WTC11 (cell line): ENCODE results near the gene VAMP4.

Source experiments
- CREB1 ChIP-seq: sonication (generic); formaldehyde crosslinking; IDR thresholded peaks from 2 replicates; pipeline ENCODE4 v1.8.0; 2023; ENCODE audit warnings: mild to moderate bottlenecking, missing genetic modification reagents
- E2F4 ChIP-seq: sonication (generic); formaldehyde crosslinking; IDR thresholded peaks from 2 replicates; pipeline ENCODE4 v1.8.1; 2022; ENCODE audit warnings: low read depth, mild to moderate bottlenecking, moderate library complexity, missing genetic modification reagents, borderline replicate concordance
- ETV6 ChIP-seq: sonication (generic); formaldehyde crosslinking; IDR thresholded peaks from 2 replicates; pipeline ENCODE4 v1.8.1; 2022; ENCODE audit warnings: mild to moderate bottlenecking, missing genetic modification reagents
- KAT7 ChIP-seq: sonication (generic); formaldehyde crosslinking; IDR thresholded peaks from 2 replicates; pipeline ENCODE4 v1.8.1; 2023; ENCODE audit warnings: missing genetic modification reagents, mild to moderate bottlenecking, borderline replicate concordance
- ZNF121 ChIP-seq: sonication (generic); formaldehyde crosslinking; IDR thresholded peaks from 2 replicates; pipeline ENCODE4 v1.8.0; 2023; ENCODE audit warnings: missing genetic modification reagents
- ZNF416 ChIP-seq: fragments of 250-450 bp; sonication (Bioruptor Pico); IDR thresholded peaks from 2 replicates; pipeline ENCODE4 v1.9.0; 2021; ENCODE audit warnings: mild to moderate bottlenecking, inconsistent platforms
- TF ChIP-seq, protein P1 (sequence below): fragments of 250-450 bp; sonication (Bioruptor Pico); IDR thresholded peaks from 2 replicates; pipeline ENCODE4 v1.9.0; 2021; ENCODE audit warnings: mild to moderate bottlenecking
- TF ChIP-seq, protein P2 (sequence below): sonication (generic); formaldehyde crosslinking; IDR thresholded peaks from 2 replicates; pipeline ENCODE4 v1.8.0; 2022; ENCODE audit warnings: mild to moderate bottlenecking, missing genetic modification reagents
- TF ChIP-seq, protein P3 (sequence below): fragments of 200-600 bp; IDR thresholded peaks from 2 replicates; pipeline ENCODE4 v1.8.0; 2022; ENCODE audit warnings: antibody characterized with exemption

DNA sequence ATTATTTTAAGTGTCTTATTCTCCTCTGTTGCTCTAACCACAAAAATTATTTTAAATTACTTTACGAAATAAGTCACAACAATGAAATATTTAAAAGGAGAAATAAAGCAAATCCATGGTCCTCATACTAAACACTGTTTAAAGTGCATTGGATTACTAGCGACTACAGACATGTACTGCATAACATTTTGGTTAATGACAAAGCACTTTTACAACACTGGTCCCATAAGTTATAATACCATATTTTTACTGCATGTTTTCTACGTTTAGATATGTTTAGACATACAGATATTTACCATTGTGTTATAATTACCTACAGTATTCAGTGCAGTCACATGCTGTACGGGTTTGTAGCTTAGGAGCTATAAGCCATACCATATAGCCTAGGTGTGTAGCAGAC lies 30.2 kb downstream of the VAMP4 start:
- TF ChIP-seq CREB1 (CRISPR knock-in tag) (no peak), E2F4 (CRISPR knock-in tag) (no peak), ZNF416 (CRISPR knock-in tag) (no peak), KAT7 (CRISPR knock-in tag) (no peak), ETV6 (CRISPR knock-in tag) (no peak), ZNF121 (CRISPR knock-in tag) (no peak)
- TF ChIP-seq, protein P1, sequence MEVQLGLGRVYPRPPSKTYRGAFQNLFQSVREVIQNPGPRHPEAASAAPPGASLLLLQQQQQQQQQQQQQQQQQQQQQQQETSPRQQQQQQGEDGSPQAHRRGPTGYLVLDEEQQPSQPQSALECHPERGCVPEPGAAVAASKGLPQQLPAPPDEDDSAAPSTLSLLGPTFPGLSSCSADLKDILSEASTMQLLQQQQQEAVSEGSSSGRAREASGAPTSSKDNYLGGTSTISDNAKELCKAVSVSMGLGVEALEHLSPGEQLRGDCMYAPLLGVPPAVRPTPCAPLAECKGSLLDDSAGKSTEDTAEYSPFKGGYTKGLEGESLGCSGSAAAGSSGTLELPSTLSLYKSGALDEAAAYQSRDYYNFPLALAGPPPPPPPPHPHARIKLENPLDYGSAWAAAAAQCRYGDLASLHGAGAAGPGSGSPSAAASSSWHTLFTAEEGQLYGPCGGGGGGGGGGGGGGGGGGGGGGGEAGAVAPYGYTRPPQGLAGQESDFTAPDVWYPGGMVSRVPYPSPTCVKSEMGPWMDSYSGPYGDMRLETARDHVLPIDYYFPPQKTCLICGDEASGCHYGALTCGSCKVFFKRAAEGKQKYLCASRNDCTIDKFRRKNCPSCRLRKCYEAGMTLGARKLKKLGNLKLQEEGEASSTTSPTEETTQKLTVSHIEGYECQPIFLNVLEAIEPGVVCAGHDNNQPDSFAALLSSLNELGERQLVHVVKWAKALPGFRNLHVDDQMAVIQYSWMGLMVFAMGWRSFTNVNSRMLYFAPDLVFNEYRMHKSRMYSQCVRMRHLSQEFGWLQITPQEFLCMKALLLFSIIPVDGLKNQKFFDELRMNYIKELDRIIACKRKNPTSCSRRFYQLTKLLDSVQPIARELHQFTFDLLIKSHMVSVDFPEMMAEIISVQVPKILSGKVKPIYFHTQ (CRISPR knock-in tag): no peak
- TF ChIP-seq, protein P2, sequence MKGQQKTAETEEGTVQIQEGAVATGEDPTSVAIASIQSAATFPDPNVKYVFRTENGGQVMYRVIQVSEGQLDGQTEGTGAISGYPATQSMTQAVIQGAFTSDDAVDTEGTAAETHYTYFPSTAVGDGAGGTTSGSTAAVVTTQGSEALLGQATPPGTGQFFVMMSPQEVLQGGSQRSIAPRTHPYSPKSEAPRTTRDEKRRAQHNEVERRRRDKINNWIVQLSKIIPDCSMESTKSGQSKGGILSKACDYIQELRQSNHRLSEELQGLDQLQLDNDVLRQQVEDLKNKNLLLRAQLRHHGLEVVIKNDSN (CRISPR knock-in tag): no peak
- TF ChIP-seq, protein P3, sequence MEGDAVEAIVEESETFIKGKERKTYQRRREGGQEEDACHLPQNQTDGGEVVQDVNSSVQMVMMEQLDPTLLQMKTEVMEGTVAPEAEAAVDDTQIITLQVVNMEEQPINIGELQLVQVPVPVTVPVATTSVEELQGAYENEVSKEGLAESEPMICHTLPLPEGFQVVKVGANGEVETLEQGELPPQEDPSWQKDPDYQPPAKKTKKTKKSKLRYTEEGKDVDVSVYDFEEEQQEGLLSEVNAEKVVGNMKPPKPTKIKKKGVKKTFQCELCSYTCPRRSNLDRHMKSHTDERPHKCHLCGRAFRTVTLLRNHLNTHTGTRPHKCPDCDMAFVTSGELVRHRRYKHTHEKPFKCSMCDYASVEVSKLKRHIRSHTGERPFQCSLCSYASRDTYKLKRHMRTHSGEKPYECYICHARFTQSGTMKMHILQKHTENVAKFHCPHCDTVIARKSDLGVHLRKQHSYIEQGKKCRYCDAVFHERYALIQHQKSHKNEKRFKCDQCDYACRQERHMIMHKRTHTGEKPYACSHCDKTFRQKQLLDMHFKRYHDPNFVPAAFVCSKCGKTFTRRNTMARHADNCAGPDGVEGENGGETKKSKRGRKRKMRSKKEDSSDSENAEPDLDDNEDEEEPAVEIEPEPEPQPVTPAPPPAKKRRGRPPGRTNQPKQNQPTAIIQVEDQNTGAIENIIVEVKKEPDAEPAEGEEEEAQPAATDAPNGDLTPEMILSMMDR: no peak
